ENCODE data around the gene CNOT4.
A peak's percentile ranks its signal among the peaks of the same experiment; 100 is the strongest.
"Not testable (repeated sequence)": the region's sequence is repeated elsewhere in the genome, so short reads cannot be mapped to it uniquely, and the experiment has no call there.

The CNOT4 gene

GRCh38 chr7:135359615-135360014 lies 150.3 kb downstream of the CNOT4 start:
- no peak for DNase-seq

GRCh38 chr7:135355377-135356048 lies 154.4 kb downstream of the CNOT4 start:
- DNase-seq = no peak

- no peak for DNase-seq
Measured at GRCh38 chr7:135353832-135354231, 156.1 kb downstream of the CNOT4 start.

GRCh38 chr7:135352285-135352684 lies 157.6 kb downstream of the CNOT4 start:
- no peak for DNase-seq

- not testable (repeated sequence) for DNase-seq
Measured at GRCh38 chr7:135351070-135351469, 158.8 kb downstream of the CNOT4 start.

GRCh38 chr7:135349746-135350145 lies 160.2 kb downstream of the CNOT4 start:
- no peak for DNase-seq

- DNase-seq = no peak
Measured at GRCh38 chr7:135348493-135348892, 161.4 kb downstream of the CNOT4 start.

- DNase-seq = no peak
Measured at GRCh38 chr7:135343361-135343760, 166.5 kb downstream of the CNOT4 start.

GRCh38 chr7:135342887-135343286 lies 167.0 kb downstream of the CNOT4 start:
- no peak for DNase-seq

- DNase-seq = no peak
Measured at GRCh38 chr7:135341049-135341448, 168.9 kb downstream of the CNOT4 start.

- DNase-seq = no peak
Measured at GRCh38 chr7:135337977-135338550, 171.8 kb downstream of the CNOT4 start.

- DNase-seq = no peak
Measured at GRCh38 chr7:135337506-135337905, 172.4 kb downstream of the CNOT4 start.

GRCh38 chr7:135335628-135336139 lies 174.2 kb downstream of the CNOT4 start:
- DNase-seq = peak in 1 of 2 experiments; percentile 24

GRCh38 chr7:135334830-135335543 lies 174.9 kb downstream of the CNOT4 start:
- no peak for DNase-seq

GRCh38 chr7:135333946-135334345 lies 176.0 kb downstream of the CNOT4 start:
- no peak for DNase-seq

GRCh38 chr7:135333200-135333599 lies 176.7 kb downstream of the CNOT4 start:
- no peak for DNase-seq

- DNase-seq = no peak
Measured at GRCh38 chr7:135330088-135330487, 179.8 kb downstream of the CNOT4 start.

- DNase-seq = no peak
Measured at GRCh38 chr7:135328526-135328925, 181.4 kb downstream of the CNOT4 start.

- no peak for DNase-seq
Measured at GRCh38 chr7:135328053-135328452, 181.8 kb downstream of the CNOT4 start.

GRCh38 chr7:135327458-135327857 lies 182.4 kb downstream of the CNOT4 start:
- no peak for DNase-seq

- no peak for DNase-seq
Measured at GRCh38 chr7:135326636-135327280, 183.1 kb downstream of the CNOT4 start.

- no peak for DNase-seq
Measured at GRCh38 chr7:135322571-135323340, 187.1 kb downstream of the CNOT4 start.

- DNase-seq = no peak
Measured at GRCh38 chr7:135321556-135321955, 188.3 kb downstream of the CNOT4 start.
